Neural crest cell (in vitro differentiated cells): ENCODE results near the gene POLR1B. TPM values are rescaled to one million over a fixed set of nuclear protein-coding genes. Genes with fewer than 3 reads are reported as not detected.
"Not testable (repeated sequence)": the region's sequence is repeated elsewhere in the genome, so short reads cannot be mapped to it uniquely, and the experiment has no call there.

Experiments
- DNase-seq: peaks from one replicate; pipeline ENCODE4 v3.0.0; 2021; ENCODE audit warnings: low read depth, mixed read lengths, low spot score
- H3K27ac Mint-ChIP-seq: one replicate; pipeline ENCODE4 v1.8.0; 2021; ENCODE audit warnings: mild to moderate bottlenecking, mixed read lengths; ENCODE audit not compliant: unreplicated experiment
- H3K27me3 Mint-ChIP-seq: 2 replicates; pipeline ENCODE4 v1.8.0; 2021; ENCODE audit warnings: low read depth, mild to moderate bottlenecking, mixed read lengths
- H3K36me3 Mint-ChIP-seq: 2 replicates; pipeline ENCODE4 v1.8.0; 2021; ENCODE audit warnings: low read depth, mild to moderate bottlenecking, mixed read lengths
- H3K4me1 Mint-ChIP-seq: 2 replicates; pipeline ENCODE4 v1.8.0; 2021; ENCODE audit warnings: mixed read lengths
- H3K4me3 Mint-ChIP-seq: one replicate; pipeline ENCODE4 v1.8.0; 2021; ENCODE audit warnings: mild to moderate bottlenecking, mixed read lengths
- H3K9me3 Mint-ChIP-seq: 2 replicates; pipeline ENCODE4 v1.8.0; 2021; ENCODE audit warnings: mixed read lengths
- total RNA-seq: library from RNA; stranded (reverse); gene quantifications from 2 replicates; pipeline ENCODE4 v1.2.1, GENCODE V29; 2021
- TF ChIP-seq, protein P1 (sequence below): fragments of 200-600 bp; sonication (generic); conservative IDR thresholded peaks from 2 replicates; pipeline ENCODE4 v1.5.0; 2021; ENCODE audit warnings: antibody characterized with exemption, mild to moderate bottlenecking

The POLR1B gene
- total RNA-seq, 1 donor from 2014 or later, result 39.9 TPM

DNA sequence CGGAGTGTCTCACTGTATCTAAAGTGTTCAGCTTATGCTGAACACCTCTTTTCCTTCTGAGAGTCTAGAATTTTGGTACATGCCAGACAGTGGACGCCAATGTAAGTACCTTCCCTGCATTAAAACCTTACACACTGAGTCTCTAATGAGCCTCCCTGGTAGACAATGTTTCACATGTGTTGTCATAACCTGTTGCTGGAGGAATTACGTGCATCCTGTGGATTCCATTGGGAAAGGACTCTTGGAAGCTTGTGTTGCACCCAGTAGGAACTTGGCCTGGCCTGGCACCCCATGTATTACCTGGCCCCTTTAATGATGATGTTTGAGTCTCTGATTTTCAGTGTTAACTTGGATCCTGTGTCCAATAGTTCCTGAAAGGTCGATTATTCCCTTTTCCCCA is 62.7 kb downstream of the POLR1B start:
- Mint-ChIP-seq H3K4me3 (no peak overlapping the region), H3K36me3 (no peaks in the 10 kb centered on the region), H3K4me1 (peaks cover 3% of the 10 kb centered on the region), H3K9me3 (peaks cover 2% of the 10 kb centered on the region), H3K27ac (no peak overlapping the region), H3K27me3 (no peaks in the 10 kb centered on the region)
- TF ChIP-seq, protein P1, sequence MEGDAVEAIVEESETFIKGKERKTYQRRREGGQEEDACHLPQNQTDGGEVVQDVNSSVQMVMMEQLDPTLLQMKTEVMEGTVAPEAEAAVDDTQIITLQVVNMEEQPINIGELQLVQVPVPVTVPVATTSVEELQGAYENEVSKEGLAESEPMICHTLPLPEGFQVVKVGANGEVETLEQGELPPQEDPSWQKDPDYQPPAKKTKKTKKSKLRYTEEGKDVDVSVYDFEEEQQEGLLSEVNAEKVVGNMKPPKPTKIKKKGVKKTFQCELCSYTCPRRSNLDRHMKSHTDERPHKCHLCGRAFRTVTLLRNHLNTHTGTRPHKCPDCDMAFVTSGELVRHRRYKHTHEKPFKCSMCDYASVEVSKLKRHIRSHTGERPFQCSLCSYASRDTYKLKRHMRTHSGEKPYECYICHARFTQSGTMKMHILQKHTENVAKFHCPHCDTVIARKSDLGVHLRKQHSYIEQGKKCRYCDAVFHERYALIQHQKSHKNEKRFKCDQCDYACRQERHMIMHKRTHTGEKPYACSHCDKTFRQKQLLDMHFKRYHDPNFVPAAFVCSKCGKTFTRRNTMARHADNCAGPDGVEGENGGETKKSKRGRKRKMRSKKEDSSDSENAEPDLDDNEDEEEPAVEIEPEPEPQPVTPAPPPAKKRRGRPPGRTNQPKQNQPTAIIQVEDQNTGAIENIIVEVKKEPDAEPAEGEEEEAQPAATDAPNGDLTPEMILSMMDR, result no peak
- DNase-seq, result no peak

DNA sequence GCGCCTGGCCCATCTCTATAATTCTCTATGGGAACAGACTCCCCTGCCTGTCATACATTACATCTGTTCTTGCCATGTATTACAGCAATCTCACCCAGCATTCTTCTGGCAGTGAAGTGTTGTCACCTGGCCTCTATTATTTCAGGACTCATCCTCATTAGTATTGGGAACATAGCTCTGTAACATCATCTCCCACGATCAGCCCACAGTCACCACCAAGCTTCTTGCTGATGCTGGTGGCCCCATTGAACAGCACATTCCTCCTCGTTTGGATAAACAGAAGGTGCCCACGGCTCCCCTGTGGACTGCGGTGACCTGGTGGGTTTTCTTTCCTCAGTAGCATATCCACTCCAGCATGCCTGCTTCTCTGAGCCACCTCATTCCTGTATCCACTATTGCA is 63.7 kb downstream of the POLR1B start:
- no peaks in the 10 kb centered on the region for H3K36me3 Mint-ChIP-seq
- no peaks in the 10 kb centered on the region for H3K4me1 Mint-ChIP-seq
- TF ChIP-seq, protein P1, result no peak
- H3K9me3 Mint-ChIP-seq, result peaks cover 5% of the 10 kb centered on the region
- H3K4me3 Mint-ChIP-seq, result no peak overlapping the region
- H3K27me3 Mint-ChIP-seq, result peaks cover 9% of the 10 kb centered on the region
- DNase-seq, result no peak
- H3K27ac Mint-ChIP-seq, result no peak overlapping the region

DNA sequence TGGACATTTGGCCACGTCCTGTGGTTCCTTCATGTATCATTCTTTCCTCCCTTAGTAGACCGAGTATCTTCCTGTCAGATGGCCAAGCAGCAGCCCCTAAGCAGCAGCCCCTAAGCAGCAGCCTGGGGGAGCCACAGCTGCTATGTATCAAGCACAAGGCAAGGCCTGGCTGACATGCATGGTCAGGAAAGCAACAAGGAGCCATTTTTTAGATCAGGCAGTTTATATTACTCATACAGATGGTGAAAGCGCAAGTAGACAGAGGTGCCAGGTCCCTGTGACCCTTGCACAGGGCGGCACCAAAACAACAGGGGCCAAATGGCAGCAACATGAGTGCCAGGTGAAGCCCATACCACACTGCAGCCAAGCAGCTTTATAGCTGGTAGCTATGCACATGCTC is 64.3 kb downstream of the POLR1B start:
- TF ChIP-seq, protein P1, result no peak
- Mint-ChIP-seq H3K27me3 (peaks cover 14% of the 10 kb centered on the region), H3K27ac (no peak overlapping the region), H3K4me1 (no peaks in the 10 kb centered on the region), H3K36me3 (no peaks in the 10 kb centered on the region), H3K4me3 (no peak overlapping the region), H3K9me3 (peaks cover 5% of the 10 kb centered on the region)
- DNase-seq, result no peak

DNA sequence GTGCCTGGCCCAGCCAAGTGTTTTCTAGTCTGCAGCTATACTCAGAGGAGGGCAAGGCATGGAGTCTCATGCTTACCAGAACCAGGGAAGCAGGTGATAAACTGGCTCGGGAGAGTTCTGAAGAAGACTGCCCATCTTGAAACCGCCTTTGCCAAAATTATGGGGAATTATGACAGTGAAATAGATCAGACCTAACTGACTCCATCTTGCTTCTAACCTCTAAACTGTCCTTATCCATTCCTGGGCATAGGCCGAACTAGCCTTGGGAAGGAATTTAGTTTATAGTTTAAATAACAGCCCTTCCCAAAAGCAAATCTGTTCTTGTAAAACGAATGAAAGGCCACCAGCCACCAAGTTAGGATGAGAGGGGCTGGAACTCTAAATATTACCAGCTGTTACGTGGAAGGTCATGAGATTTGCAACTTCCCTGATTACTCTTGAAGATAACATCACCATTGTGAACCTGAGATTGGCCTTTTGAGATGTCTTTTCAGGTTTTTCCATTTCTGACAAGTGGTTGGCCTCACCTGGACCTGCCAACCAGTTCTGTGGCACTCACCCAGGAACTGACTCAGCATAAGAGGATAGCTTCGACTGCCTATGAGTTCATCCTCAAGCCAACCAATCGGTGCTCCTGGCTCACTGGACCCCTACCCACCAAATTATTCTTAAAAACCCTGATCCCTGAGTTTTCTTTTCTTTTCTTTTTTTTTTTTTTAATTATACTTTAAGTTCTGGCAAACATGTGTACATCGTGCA is 65.6 kb downstream of the POLR1B start:
- DNase-seq, result no peak
- peaks cover 19% of the 10 kb centered on the region for H3K27me3 Mint-ChIP-seq
- TF ChIP-seq, protein P1, result no peak
- H3K27ac Mint-ChIP-seq, result no peak overlapping the region
- H3K4me3 Mint-ChIP-seq, result no peak overlapping the region
- H3K36me3 Mint-ChIP-seq, result no peaks in the 10 kb centered on the region
- H3K9me3 Mint-ChIP-seq, result peaks cover 5% of the 10 kb centered on the region
- H3K4me1 Mint-ChIP-seq, result no peaks in the 10 kb centered on the region

DNA sequence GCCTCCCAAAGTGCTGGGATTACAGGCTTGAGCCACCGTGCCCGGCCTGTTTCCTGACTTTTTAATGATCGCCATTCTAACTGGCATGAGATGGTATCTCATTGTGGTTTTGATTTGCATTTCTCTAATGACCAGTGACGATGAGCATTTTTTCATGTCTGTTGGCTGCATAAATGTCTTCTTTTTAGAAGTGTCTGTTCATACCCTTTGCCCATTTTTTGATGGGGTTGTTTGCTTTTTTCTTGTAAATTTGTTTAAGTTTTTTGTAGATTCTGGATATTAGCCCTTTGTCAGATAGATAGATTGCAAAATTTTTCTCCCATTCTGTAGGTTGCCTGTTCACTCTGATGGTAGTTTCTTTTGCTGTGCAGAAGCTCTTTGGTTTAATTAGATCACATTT is 67.1 kb downstream of the POLR1B start:
- H3K36me3 Mint-ChIP-seq, H3K27ac Mint-ChIP-seq, DNase-seq, H3K4me1 Mint-ChIP-seq, H3K4me3 Mint-ChIP-seq, H3K9me3 Mint-ChIP-seq: not testable (repeated sequence)
- H3K27me3 Mint-ChIP-seq, result peaks cover 19% of the 10 kb centered on the region

DNA sequence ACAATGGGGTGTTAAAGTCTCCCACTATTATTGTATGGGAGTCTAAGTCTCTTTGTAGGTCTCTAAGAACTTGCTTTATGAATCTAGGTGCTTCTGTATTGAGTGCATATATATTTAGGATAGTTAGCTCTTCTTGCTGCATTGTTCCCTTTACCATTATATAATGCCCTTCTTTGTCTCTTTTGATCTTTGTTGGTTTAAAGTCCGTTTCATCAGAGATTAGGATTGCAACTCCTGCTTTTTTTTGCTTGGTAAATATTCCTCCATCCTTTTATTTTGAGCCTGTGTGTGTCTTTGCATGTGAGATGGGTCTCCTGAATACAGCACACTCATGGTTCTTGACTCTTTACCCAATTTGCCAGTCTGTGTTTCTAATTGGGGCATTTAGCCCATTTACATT is 70.0 kb downstream of the POLR1B start:
- not testable (repeated sequence) for H3K4me3 Mint-ChIP-seq, H3K36me3 Mint-ChIP-seq

More for the DNA sequence above, 70.0 kb downstream of the POLR1B start:
- not testable (repeated sequence) for H3K9me3 Mint-ChIP-seq, H3K4me1 Mint-ChIP-seq, H3K27ac Mint-ChIP-seq, DNase-seq
- H3K27me3 Mint-ChIP-seq, result peaks cover 19% of the 10 kb centered on the region
